ENCODE results near the gene DPY30. TPM values are rescaled to one million over a fixed set of nuclear protein-coding genes. Genes with fewer than 3 reads are reported as not detected.

Gene DPY30
- total and polyA plus RNA-seq, 2 experiments from 2014 or later = 156 to 518 TPM

- TF ChIP-seq ZNF462 (CRISPR knock-in tag; IDR thresholded peaks at IDR 0.05) (no peak), CREB1 (CRISPR knock-in tag; IDR thresholded peaks at IDR 0.05; ENCODE audit: low read depth) (no peak), EZH2 (IDR thresholded peaks at IDR 0.05; ENCODE audit: low read depth, unreplicated experiment) (no peak), STAT1 (IDR thresholded peaks at IDR 0.05; ENCODE audit: unreplicated experiment) (no peak)
Observed at GRCh38 chr2:31989946-31990345, 49.7 kb downstream of the DPY30 start (continued).

- peaks cover 6% of the 10 kb centered on the region; the same call in 2 of the 3 replicates for H3K4me1 Mint-ChIP-seq
- ATAC-seq (no peak), DNase-seq (ENCODE audit: low spot score) (no peak)
- no peaks in the 10 kb centered on the region for H3K9me3 Mint-ChIP-seq
- no peak overlapping the region for H3K4me2 ChIP-seq
- no peaks in the 10 kb centered on the region for H3K36me3 Mint-ChIP-seq (ENCODE audit: low read depth)
- peaks cover 4% of the 10 kb centered on the region for H3K27me3 Mint-ChIP-seq (ENCODE audit: insufficient read depth, low read depth, poor library complexity)
- H3K27me3 ChIP-seq (ENCODE audit: insufficient read depth) = no peaks in the 10 kb centered on the region
- H3F3A ChIP-seq (replicated peaks; ENCODE audit: low read depth) = no peaks in the 10 kb centered on the region
- no peak overlapping the region for H3K4me3 ChIP-seq
- no peak overlapping the region for H2AFZ ChIP-seq
- H3K4me1 ChIP-seq (ENCODE audit: insufficient read depth) = no peaks in the 10 kb centered on the region
- H3K9me2 ChIP-seq (ENCODE audit: insufficient read depth) = no peaks in the 10 kb centered on the region
- H3K27ac Mint-ChIP-seq = no peak overlapping the region
- no peak overlapping the region for H3K4me3 Mint-ChIP-seq
- no peaks in the 10 kb centered on the region for H3K36me3 ChIP-seq (ENCODE audit: insufficient read depth)
- no peak overlapping the region for H3K27ac ChIP-seq (ENCODE audit: low read depth)
- H4K20me1 ChIP-seq (replicated peaks; ENCODE audit: insufficient read depth) = peaks cover 28% of the 10 kb centered on the region
- H3K79me2 ChIP-seq (replicated peaks; ENCODE audit: insufficient read depth) = peaks cover 100% of the 10 kb centered on the region
- TF ChIP-seq CREB1 (CRISPR knock-in tag; IDR thresholded peaks at IDR 0.05; ENCODE audit: low read depth) (no peak), STAT1 (IDR thresholded peaks at IDR 0.05; ENCODE audit: unreplicated experiment) (no peak), ZNF462 (CRISPR knock-in tag; IDR thresholded peaks at IDR 0.05) (no peak), CTCF (conservative IDR thresholded peaks at IDR 0.05; ENCODE audit: low read depth in 2 of 2) (no peak), NANOG (IDR thresholded peaks at IDR 0.05; ENCODE audit: borderline replicate concordance) (no peak)
Observed at GRCh38 chr2:31987454-31988220, 52.0 kb downstream of the DPY30 start.
